Ishikawa (cell line): ENCODE measurements around the gene B3GAT1.

Source experiments
- CEBPB ChIP-seq: IDR thresholded peaks from 2 replicates; pipeline ENCODE4 v1.6.1; 2012
- CREB1 ChIP-seq: IDR thresholded peaks from 2 replicates; pipeline ENCODE4 v1.6.1; 2012; ENCODE audit warnings: low read depth
- EP300 ChIP-seq: IDR thresholded peaks from 2 replicates; pipeline ENCODE4 v1.6.1; 2012; ENCODE audit warnings: borderline replicate concordance
- FOXM1 ChIP-seq: IDR thresholded peaks from 2 replicates; pipeline ENCODE4 v1.6.1; 2012; ENCODE audit warnings: low read depth, borderline replicate concordance
- MAX ChIP-seq: IDR thresholded peaks from 2 replicates; pipeline ENCODE4 v1.6.1; 2012
- TAF1 ChIP-seq: IDR thresholded peaks from 2 replicates; pipeline ENCODE4 v1.6.1; 2012; ENCODE audit warnings: low read depth, mild to moderate bottlenecking
- TEAD4 ChIP-seq: IDR thresholded peaks from 2 replicates; pipeline ENCODE4 v1.6.1; 2012
- USF1 ChIP-seq: IDR thresholded peaks from 2 replicates; pipeline ENCODE4 v1.6.1; 2012
- YY1 ChIP-seq: IDR thresholded peaks from 2 replicates; pipeline ENCODE4 v1.6.1; 2012; ENCODE audit warnings: low read depth

- no peak for TF ChIP-seq TAF1
- no peak for TF ChIP-seq CEBPB
- TF ChIP-seq TEAD4 = no peak
- no peak for TF ChIP-seq EP300
- TF ChIP-seq YY1 = no peak
- TF ChIP-seq USF1 = no peak
- TF ChIP-seq MAX = 0 out of 2 replicates have a peak, but pooled peaks have one; percentile 22
- TF ChIP-seq FOXM1 = no peak
- TF ChIP-seq CREB1 = no peak
Measured at GRCh38 chr11:134417871-134418840, 6.1 kb upstream of the B3GAT1 start.
